ENCODE results near the gene CIDEB.

DNA sequence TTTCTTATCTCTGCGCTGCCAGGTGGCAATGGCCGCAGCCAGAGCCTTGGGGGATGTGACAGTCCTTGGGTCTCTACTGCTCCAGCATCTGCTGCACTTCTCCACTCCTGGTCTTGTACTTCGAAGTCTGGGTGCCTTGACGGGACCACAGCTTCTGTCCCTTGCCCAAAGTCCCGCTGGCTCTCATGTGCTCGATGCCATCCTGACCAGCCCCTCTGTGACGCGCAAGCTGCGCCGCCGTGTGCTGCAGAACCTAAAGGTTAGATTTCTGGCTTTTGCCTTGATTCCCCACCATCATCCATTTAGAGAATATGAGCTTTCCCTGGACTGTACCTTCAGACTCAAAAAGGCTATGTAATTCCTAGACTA lies 3.8 kb downstream of the CIDEB start:
- TF ChIP-seq, protein P1, sequence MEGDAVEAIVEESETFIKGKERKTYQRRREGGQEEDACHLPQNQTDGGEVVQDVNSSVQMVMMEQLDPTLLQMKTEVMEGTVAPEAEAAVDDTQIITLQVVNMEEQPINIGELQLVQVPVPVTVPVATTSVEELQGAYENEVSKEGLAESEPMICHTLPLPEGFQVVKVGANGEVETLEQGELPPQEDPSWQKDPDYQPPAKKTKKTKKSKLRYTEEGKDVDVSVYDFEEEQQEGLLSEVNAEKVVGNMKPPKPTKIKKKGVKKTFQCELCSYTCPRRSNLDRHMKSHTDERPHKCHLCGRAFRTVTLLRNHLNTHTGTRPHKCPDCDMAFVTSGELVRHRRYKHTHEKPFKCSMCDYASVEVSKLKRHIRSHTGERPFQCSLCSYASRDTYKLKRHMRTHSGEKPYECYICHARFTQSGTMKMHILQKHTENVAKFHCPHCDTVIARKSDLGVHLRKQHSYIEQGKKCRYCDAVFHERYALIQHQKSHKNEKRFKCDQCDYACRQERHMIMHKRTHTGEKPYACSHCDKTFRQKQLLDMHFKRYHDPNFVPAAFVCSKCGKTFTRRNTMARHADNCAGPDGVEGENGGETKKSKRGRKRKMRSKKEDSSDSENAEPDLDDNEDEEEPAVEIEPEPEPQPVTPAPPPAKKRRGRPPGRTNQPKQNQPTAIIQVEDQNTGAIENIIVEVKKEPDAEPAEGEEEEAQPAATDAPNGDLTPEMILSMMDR (IDR thresholded peaks at IDR 0.05) = no peak
- no peak for TF ChIP-seq POLR2A (IDR thresholded peaks at IDR 0.05)
